GM19023 (cell line): ENCODE results near the gene C17orf100.

Experiments
- ATAC-seq: cut with Tn5 transposase; IDR thresholded peaks from one replicate; pipeline ENCODE4 v1.9.1; 2021; ENCODE audit warnings: mild to moderate bottlenecking, moderate library complexity; ENCODE audit not compliant: unreplicated experiment

Gene C17orf100

GRCh38 chr17:6651354-6651918 lies at the start of gene C17orf100, which contains the start of gene MED31:
C17orf100 (plus strand) TSS chr17:6651762; CDS start chr17:6651914, 152 bp downstream.
MED31 (minus strand) TSS chr17:6651605; CDS start chr17:6651528, 77 bp downstream.
- peak; percentile 90 for ATAC-seq

- ATAC-seq: no peak
Measured at GRCh38 chr17:6602141-6602540, 49.4 kb upstream of the C17orf100 start.

GRCh38 chr17:6603744-6604325 lies 47.7 kb upstream of the C17orf100 start:
- no peak for ATAC-seq

- ATAC-seq: no peak
Measured at GRCh38 chr17:6605142-6605541, 46.4 kb upstream of the C17orf100 start.

DNA sequence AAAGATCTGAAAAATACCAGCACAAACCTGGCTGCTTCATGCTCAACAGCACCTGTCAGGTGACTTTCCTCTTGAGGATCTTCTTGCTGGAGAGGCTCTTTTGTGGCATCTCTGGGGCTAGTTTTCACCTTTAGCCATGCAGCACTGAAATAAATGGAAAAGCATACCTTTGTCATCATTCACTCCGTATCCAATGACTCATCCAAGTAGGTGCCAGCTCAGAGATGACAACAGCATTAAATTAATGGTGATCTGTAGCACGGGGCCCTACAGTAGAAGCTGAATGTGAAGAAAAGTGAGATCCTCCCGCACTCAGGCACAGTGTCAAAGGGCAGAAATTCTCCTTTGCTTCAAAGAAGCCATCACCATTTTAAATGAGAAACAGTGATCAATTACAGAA lies 43.2 kb upstream of the C17orf100 start:
- no peak for ATAC-seq

GRCh38 chr17:6610011-6610410 lies 41.6 kb upstream of the C17orf100 start:
- no peak for ATAC-seq

GRCh38 chr17:6611231-6611630 lies 40.3 kb upstream of the C17orf100 start:
- ATAC-seq: no peak

DNA sequence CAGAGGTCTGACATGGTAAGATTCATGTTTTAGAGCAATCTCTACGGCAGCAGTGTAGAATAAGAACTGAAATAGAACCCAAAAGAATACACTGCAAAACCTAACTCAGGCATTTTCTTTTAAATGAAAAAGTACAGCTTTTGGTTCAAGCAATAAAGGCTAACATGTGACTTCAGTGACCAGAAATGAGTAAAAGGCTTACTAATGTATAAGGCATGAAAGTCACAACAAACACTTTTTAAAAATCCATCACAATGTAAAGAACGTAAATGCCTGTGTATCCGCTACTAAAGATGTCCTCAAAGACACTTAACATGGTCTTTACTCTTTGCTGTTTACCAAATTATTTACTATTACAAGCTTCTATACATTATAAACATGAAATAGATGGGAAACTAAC lies 27.6 kb upstream of the C17orf100 start:
- no peak for ATAC-seq

DNA sequence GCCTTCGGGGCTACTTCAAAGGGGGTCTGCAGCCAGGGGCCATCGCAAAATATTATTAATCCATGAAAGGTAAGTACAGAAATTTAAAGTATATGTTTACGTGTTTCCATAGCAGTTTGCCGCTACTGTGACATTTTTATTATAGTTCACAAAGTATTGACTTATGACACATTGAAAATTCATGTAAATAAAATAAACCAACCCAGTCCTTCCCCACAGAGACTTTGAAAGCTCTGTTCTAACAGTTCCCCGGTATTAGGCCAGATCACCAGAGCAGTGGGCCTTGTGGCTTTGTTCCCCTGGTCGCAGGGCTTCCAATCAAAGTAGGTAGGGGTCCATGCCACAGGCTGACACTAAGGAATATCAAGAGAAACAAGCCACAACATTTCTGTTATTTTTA lies 24.9 kb upstream of the C17orf100 start:
- no peak for ATAC-seq

DNA sequence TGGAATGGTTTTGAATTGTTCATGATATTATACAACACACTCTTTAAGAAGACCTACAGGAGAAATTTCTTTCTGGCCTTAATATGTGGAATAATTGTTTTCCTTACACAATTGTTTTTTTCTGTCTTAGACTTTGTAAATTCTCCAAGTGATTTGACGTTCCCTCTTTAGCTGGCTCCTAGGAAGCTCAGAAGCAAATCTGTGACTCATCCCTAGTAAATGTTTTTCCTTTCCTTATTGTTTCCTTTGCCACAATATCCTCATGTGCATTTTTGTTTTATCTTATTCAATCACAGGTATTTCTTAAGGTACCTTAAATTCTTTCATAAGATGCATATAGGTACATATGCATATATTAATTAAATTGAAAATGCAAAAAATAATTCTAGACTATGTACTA lies 24.5 kb upstream of the C17orf100 start:
- ATAC-seq: no peak

DNA sequence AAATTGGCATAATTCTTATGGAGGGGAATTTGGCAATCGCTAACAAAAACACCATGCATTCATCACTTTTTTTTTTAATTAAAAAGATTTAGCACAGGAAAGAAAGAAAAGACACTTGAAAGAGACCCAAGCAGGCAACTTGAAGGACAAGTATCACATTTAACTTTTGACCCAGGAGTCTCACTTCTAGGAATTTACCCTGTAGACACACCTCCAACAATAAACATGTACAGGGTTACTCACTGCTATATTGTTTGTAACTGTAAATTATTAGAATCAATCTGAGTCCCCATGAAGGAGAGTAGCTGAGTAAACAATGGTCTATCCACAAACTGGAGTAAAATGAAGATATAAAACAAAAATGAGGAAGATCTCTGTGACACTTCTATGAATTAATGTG lies 21.2 kb upstream of the C17orf100 start:
- ATAC-seq: no peak

DNA sequence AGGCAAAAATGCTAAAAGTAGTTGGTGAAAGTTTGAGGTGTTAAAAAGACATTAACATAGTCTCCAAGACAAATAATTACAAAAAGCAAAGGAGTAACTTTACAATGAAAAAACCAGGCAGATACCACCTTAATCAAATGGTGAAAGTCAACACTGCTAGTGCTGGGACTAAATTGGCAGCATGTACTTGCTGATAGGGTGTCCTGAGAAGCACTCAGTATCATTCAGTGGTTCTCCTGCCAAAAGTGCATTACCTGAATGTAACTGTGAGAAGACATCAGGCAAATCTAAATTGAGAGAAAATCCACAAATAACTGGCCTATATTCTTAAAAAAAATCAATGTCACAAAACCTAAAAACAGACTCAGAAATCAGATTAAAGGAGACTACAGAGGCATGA lies 19.0 kb upstream of the C17orf100 start:
- ATAC-seq: no peak

GRCh38 chr17:6633263-6633662 lies 18.3 kb upstream of the C17orf100 start:
- no peak for ATAC-seq

DNA sequence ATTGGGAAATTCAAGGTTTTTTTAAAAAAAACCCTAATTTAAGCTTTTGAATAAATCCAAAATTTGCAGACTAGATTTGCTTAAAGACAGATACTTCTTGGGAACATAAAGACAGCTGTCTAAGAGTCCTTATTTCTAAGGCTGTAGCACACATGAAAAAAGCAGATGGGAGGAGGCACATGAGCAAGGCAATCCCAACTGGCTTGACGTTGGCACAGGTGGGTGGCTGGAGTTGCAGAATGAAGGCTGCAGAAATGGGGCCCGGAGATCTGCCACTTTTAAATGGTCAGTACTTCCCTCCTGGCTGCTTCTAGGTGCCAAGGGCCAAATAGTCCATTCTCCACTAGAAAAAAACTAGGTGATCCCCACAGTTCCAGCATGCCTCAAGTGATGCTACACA lies 15.5 kb upstream of the C17orf100 start:
- ATAC-seq: no peak

GRCh38 chr17:6636616-6637457 lies 14.7 kb upstream of the C17orf100 start:
- no peak for ATAC-seq

- no peak for ATAC-seq
Measured at GRCh38 chr17:6637458-6637840, 14.1 kb upstream of the C17orf100 start.

DNA sequence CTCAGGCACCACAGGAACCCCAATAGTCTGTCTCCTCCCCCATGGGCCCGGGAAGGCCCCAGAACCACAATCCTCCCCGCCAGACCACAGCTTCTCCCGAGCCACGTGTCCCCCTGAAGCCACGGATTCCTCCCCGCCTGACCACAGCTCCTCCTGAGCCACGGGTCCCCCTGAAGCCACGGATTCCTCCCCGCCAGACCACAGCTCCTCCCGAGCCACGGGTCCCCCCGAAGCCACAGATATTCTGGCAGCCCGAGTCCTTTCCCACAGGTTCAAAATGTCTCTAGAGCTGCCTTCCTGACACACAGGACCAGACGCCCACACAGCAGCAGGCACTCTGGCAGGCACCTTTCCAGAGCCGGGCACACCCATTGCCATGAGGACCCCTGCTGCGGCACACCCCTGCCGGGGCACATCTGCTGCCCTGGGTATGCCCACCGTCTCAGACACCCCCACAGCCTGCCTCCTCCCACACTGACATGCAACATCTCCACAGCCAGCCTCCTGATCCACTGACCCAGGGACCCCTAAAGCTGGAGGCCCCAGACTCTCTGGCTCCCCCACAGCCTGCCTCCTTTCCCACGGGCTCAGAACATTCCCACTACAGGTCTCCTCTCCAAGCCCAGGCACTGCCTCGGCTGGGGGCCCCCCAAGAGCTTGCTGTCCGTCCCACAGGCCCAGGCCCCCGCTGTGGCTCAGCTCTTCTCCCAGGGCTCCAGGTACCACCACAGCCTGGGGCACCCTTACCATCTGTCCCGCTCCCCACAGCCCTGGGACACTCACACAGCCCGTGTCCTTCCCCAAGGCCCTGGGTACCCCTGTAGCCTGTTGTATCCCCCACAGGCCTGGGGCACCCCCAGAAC lies 13.3 kb upstream of the C17orf100 start:
- no peak for ATAC-seq

DNA sequence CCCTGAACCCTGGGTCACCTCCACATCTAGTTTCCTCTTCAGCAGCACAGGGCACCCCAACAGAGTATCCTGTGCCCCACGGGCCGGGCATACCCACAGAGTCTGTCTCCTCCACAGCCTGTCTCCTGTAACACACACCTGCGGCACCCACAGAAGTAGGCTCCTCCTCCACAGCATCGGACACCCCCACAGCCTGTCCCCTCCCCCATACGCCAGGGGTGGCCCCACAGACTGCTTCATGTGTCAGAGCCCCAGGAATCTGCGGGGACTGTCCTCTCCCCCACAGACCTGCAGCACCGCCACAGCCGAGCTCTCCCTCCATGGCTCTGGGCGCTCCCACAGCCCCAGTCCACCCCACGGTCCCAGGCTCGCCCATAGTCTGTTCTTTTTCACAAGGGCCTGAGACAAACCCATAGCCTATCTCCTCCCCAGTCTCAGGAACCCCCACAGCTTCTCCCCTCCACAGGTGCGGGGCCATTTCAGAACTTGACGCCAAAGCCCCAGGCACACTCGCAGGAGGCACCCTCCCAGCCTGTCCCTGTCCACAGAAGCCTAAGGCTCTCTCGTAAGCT lies 12.5 kb upstream of the C17orf100 start:
- no peak for ATAC-seq

DNA sequence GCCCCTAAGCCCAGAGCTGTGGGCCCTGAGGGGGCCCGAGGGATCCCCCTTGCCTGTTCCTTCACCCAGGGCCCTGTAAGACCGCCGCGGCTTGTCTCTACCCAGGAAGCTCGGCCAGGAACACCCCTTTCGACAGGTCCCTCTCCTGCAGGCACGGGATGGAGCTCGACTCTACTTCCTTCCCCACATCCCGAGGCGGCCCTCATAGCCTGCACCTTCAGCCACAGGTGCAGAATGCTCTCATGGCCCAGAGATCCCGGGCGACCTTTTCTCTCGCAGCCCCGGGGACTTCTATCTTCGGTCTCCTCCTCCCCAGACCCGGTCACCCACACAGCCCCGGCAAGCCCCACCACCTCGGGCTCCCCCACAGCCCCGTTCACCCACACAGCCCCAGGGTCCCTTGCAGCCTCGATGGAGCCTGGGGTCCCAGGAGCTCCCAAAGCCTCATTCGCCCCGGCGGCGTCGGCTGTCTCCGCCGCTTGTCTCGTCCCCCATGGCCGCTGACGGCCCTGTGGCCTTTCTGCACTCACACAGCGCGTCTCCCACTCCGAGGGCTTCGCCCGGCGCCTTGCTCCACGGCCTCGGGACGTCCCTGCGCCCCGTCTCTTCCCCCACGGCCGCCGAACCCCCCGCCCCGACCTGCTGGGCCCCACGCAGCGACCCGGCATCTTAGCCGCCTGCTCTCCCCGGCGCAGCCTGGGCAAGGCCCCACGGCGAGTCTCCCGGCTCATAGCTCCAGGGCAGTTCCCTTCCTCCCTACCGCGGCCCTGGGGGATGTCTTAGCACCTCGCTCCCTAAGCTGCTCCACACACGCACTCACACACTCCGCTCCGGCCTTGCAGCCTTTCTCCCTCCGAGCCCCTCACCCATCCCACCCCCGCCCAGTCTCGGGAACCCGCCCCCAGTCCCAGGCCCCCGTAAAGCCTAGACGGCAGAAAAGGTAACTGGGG lies 11.7 kb upstream of the C17orf100 start:
- peak; percentile 25 for ATAC-seq
